MM.1S (cell line): ENCODE measurements around the gene TRMT10A.

ENCODE experiments used
- DNase-seq: peaks from one replicate; pipeline ENCODE4 v3.0.0-alpha.2; 2015
- H2AFZ ChIP-seq: fragments of 300-600 bp; sonication (generic); 2 replicates; pipeline ENCODE4 v1.6.0; 2016; ENCODE audit warnings: antibody characterized with exemption, low read length
- H3F3A ChIP-seq: fragments of 300-600 bp; sonication (generic); 2 replicates; pipeline ENCODE4 v1.6.1; 2016; ENCODE audit warnings: mild to moderate bottlenecking, antibody characterized with exemption, low read length, moderate library complexity, mixed read lengths; ENCODE audit not compliant: insufficient read depth
- H3K27ac ChIP-seq: fragments of 300-600 bp; sonication (generic); 2 replicates; pipeline ENCODE4 v1.5.1; 2016; ENCODE audit warnings: mild to moderate bottlenecking, low read length
- H3K27me3 ChIP-seq: fragments of 300-600 bp; sonication (generic); replicated peaks from 2 replicates; pipeline ENCODE4 v1.6.0; 2016; ENCODE audit warnings: low read length; ENCODE audit not compliant: insufficient read depth
- H3K36me3 ChIP-seq: fragments of 300-600 bp; sonication (generic); replicated peaks from 2 replicates; pipeline ENCODE4 v1.6.1; 2016; ENCODE audit warnings: mild to moderate bottlenecking, low read length, mixed read lengths; ENCODE audit not compliant: insufficient read depth
- H3K4me1 ChIP-seq: fragments of 300-600 bp; sonication (generic); 2 replicates; pipeline ENCODE4 v1.6.1; 2016; ENCODE audit warnings: low read length, mixed read lengths
- H3K4me2 ChIP-seq: fragments of 300-600 bp; sonication (generic); 2 replicates; pipeline ENCODE4 v1.6.0; 2016; ENCODE audit warnings: low read depth, low read length
- H3K4me3 ChIP-seq: fragments of 300-600 bp; sonication (generic); 2 replicates; pipeline ENCODE4 v1.5.1; 2016; ENCODE audit warnings: low read length, mixed read lengths
- H3K79me2 ChIP-seq: fragments of 300-600 bp; sonication (generic); 2 replicates; pipeline ENCODE4 v1.6.1; 2016; ENCODE audit warnings: mixed run types, low read length, mixed read lengths
- H3K9ac ChIP-seq: fragments of 300-600 bp; sonication (generic); 2 replicates; pipeline ENCODE4 v1.6.1; 2016; ENCODE audit warnings: low read length, mixed read lengths
- H3K9me2 ChIP-seq: fragments of 300-600 bp; sonication (generic); replicated peaks from 2 replicates; pipeline ENCODE4 v1.6.1; 2016; ENCODE audit warnings: mild to moderate bottlenecking, low read length, mixed read lengths; ENCODE audit not compliant: insufficient read depth
- H3K9me3 ChIP-seq: fragments of 300-600 bp; sonication (generic); replicated peaks from 2 replicates; pipeline ENCODE4 v1.6.1; 2016; ENCODE audit warnings: mild to moderate bottlenecking, low read length, mixed read lengths; ENCODE audit not compliant: insufficient read depth
- H4K20me1 ChIP-seq: fragments of 300-600 bp; sonication (generic); 2 replicates; pipeline ENCODE4 v1.6.1; 2016; ENCODE audit warnings: mild to moderate bottlenecking, low read length, moderate library complexity, mixed read lengths; ENCODE audit not compliant: insufficient read depth
- EZH2 ChIP-seq: fragments of 300-600 bp; sonication (generic); optimal IDR thresholded peaks from 2 replicates; pipeline ENCODE3; 2017; ENCODE audit warnings: low read depth, mild to moderate bottlenecking, antibody characterized with exemption, low read length, mixed read lengths
- EZH2phosphoT487 ChIP-seq: fragments of 300-600 bp; sonication (generic); IDR thresholded peaks from 2 replicates; pipeline ENCODE4 v1.6.1; 2018; ENCODE audit warnings: antibody characterized with exemption, low read length
- TF ChIP-seq, protein P1 (sequence below): fragments of 300-600 bp; sonication (generic); IDR thresholded peaks from 2 replicates; pipeline ENCODE4 v1.5.1; 2016; ENCODE audit warnings: antibody characterized with exemption, low read length, mixed read lengths

Gene TRMT10A

DNA sequence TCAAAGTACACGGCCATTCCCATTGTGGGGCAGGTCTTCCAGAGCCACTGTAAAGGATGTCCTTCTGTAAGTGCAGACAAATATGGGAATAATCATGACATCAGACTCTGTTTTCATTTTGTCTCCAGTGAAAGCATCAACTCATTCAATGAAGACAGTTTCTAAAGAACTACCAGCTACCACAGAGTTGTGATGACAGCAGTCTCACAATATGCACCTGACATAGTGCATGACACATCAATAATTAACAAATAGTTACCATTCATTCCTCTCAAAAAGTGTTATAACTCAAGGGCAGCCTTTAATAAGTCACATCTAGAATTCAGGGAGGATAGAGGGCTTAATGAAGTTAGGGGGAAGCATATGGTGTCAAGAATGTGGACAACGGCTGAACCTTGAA lies 31.0 kb upstream of the TRMT10A start:
- no peaks in the 10 kb centered on the region for H3K4me1 ChIP-seq

DNA sequence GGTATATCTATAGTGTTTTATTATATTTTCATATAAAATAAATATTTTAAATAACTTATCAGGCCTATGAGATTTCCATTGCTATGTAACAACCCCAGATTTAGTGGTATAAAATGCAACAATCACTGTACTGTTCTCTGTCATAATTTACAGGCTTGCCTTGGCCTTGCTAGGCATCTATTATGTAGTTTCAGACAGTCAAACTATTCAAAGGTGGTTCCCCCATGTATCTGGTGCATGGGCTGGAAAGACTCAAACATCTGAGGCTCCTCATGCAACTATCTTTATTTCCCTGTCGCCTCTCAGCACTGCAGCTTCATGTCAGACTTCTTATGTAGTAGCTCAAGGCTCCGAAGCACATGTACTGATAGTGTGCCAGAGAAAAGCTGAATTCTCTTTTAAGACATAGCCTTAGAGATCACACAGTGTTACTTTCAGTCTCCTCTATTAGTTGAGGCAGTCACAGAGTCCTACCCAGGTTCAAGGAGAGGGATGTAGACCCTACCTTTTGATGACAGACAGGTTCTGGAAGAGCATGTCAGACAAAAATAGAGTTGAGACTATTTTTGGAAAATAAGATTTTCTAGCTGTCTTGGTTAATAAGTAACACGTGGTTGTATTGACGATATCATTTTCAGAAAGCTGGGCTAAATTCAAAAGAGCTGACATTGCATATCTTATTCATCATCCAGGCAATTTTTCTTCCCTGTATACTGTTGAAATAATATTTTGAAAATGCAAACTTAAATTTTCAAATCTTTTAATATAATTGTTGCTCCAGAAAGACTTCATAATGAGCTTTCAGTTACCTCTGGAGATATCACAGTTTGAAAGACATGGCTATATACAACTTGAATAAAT lies 30.2 kb upstream of the TRMT10A start:
- Histone ChIP-seq H3K4me3 (no peak overlapping the region), H3K4me2 (no peak overlapping the region), H4K20me1 (no peaks in the 10 kb centered on the region), H3K9ac (no peak overlapping the region), H3K36me3 (no peaks in the 10 kb centered on the region), H3K9me2 (no peaks in the 10 kb centered on the region), H3K9me3 (no peaks in the 10 kb centered on the region), H3K27me3 (no peaks in the 10 kb centered on the region), H3K79me2 (no peaks in the 10 kb centered on the region), H3F3A (no peaks in the 10 kb centered on the region), H2AFZ (no peak overlapping the region), H3K4me1 (no peaks in the 10 kb centered on the region), H3K27ac (no peak overlapping the region)
- no peak for DNase-seq
- TF ChIP-seq, protein P1, sequence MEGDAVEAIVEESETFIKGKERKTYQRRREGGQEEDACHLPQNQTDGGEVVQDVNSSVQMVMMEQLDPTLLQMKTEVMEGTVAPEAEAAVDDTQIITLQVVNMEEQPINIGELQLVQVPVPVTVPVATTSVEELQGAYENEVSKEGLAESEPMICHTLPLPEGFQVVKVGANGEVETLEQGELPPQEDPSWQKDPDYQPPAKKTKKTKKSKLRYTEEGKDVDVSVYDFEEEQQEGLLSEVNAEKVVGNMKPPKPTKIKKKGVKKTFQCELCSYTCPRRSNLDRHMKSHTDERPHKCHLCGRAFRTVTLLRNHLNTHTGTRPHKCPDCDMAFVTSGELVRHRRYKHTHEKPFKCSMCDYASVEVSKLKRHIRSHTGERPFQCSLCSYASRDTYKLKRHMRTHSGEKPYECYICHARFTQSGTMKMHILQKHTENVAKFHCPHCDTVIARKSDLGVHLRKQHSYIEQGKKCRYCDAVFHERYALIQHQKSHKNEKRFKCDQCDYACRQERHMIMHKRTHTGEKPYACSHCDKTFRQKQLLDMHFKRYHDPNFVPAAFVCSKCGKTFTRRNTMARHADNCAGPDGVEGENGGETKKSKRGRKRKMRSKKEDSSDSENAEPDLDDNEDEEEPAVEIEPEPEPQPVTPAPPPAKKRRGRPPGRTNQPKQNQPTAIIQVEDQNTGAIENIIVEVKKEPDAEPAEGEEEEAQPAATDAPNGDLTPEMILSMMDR = no peak
- no peak for TF ChIP-seq EZH2

More for the DNA sequence above, 31.0 kb upstream of the TRMT10A start:
- Histone ChIP-seq H3K9me3 (no peaks in the 10 kb centered on the region), H4K20me1 (no peaks in the 10 kb centered on the region), H2AFZ (no peak overlapping the region), H3K9ac (no peak overlapping the region), H3K4me2 (no peak overlapping the region), H3K36me3 (no peaks in the 10 kb centered on the region), H3F3A (no peaks in the 10 kb centered on the region), H3K27ac (no peak overlapping the region), H3K27me3 (no peaks in the 10 kb centered on the region), H3K4me3 (no peak overlapping the region), H3K79me2 (no peaks in the 10 kb centered on the region), H3K9me2 (no peaks in the 10 kb centered on the region)
- TF ChIP-seq EZH2 = no peak
- TF ChIP-seq EZH2phosphoT487 = no peak
- TF ChIP-seq, protein P1 = no peak
- no peak for DNase-seq

DNA sequence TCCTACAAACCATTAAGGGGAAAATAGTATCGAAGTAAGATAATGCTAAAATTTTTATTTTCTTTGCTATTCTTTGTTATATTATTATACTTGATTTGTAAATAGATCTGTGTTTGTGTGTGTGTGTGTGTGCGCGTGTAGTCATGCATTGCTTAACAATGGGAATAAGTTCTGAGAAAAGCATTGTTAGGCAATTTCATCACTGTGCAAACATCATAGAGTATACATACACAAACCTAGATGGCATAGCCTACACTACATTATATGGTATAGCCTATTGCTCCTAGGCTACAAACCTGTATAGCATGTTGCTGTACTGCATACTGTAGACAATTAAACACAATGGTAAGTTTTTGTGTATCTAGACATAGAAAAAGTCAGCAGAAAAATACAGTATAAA lies 27.9 kb upstream of the TRMT10A start:
- TF ChIP-seq, protein P1 = no peak
- no peak for TF ChIP-seq EZH2
- Histone ChIP-seq H2AFZ (no peak overlapping the region), H3K27me3 (no peaks in the 10 kb centered on the region), H3K4me1 (no peaks in the 10 kb centered on the region), H3K4me3 (no peak overlapping the region), H3K4me2 (no peak overlapping the region), H3K9ac (no peak overlapping the region), H3K36me3 (no peaks in the 10 kb centered on the region), H3K27ac (no peak overlapping the region), H3F3A (no peaks in the 10 kb centered on the region), H4K20me1 (no peaks in the 10 kb centered on the region), H3K79me2 (no peaks in the 10 kb centered on the region), H3K9me3 (no peaks in the 10 kb centered on the region), H3K9me2 (no peaks in the 10 kb centered on the region)
- no peak for DNase-seq
